HG02571 (cell line): ENCODE results near the gene FHL5.
"Not testable (repeated sequence)": the region's sequence is repeated elsewhere in the genome, so short reads cannot be mapped to it uniquely, and the experiment has no call there.

Source experiments
- ATAC-seq: cut with Tn5 transposase; IDR thresholded peaks from one replicate; pipeline ENCODE4 v1.9.1; 2021; ENCODE audit warnings: mild to moderate bottlenecking, moderate library complexity; ENCODE audit not compliant: unreplicated experiment

Gene FHL5, protein sequence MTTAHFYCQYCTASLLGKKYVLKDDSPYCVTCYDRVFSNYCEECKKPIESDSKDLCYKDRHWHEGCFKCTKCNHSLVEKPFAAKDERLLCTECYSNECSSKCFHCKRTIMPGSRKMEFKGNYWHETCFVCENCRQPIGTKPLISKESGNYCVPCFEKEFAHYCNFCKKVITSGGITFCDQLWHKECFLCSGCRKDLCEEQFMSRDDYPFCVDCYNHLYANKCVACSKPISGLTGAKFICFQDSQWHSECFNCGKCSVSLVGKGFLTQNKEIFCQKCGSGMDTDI

GRCh38 chr6:96562886-96563285 lies at the start of gene FHL5:
TSS of gene FHL5 (plus strand) at chr6:96563128. CDS start at chr6:96603614, 40,486 bp downstream.
- no peak for ATAC-seq

GRCh38 chr6:96520171-96521115 lies 42.5 kb upstream of the FHL5 start:
- ATAC-seq, result no peak

- peak; percentile 20 for ATAC-seq
Measured at GRCh38 chr6:96521306-96521643, 41.7 kb upstream of the FHL5 start.

DNA sequence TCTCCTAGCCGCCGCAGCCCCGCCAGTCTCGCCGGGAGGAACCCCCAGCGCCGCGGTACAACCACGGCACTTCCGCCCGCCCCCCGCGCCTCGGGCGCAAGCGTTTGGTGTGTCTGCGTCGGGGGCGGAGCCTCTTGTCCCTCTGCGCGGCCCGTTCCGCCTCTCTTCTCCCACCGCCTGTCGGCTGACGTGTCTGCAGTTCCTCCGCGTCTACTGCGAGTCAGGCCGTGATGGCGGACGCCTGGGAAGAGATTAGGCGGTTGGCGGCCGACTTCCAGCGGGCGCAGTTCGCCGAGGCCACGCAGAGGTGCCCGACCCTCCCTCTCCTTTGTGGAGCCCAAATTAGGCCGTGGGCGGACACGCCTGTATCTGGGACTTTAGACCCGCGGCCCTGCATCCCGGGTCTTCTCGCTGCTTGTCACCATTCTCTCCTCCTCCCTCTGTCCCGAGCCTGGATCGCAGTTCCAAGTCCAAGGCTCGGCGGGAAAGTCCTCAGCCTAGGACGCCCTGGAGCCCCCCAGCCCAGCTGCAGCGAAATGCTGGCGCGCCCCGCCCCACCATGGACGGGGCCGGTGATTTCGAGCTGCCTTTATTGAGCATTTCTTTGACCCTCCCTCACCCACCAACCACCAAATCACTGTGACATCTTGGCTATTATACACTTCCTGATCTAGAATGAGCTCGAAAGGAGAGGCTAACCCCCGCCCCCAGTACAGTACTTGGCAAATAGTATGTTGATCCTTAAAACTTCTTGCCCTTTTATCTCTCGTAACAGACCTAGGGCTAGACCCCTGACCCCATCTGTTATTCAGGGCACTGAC lies 41.1 kb upstream of the FHL5 start, which contains the start of gene UFL1:
Gene UFL1, plus strand, starts transcription at position 163 of the 821 bp plus-strand sequence. Its CDS starts 68 bp downstream, at position 231.
- peak; percentile 96 for ATAC-seq

GRCh38 chr6:96522465-96523009 lies 40.4 kb upstream of the FHL5 start:
- peak; percentile 20 for ATAC-seq

- no peak for ATAC-seq
Measured at GRCh38 chr6:96528193-96528592, 34.7 kb upstream of the FHL5 start.

GRCh38 chr6:96532399-96532798 lies 30.5 kb upstream of the FHL5 start:
- ATAC-seq, result no peak

- ATAC-seq, result no peak
Measured at GRCh38 chr6:96537726-96538125, 25.2 kb upstream of the FHL5 start.

GRCh38 chr6:96542702-96543101 lies 20.2 kb upstream of the FHL5 start:
- no peak for ATAC-seq

DNA sequence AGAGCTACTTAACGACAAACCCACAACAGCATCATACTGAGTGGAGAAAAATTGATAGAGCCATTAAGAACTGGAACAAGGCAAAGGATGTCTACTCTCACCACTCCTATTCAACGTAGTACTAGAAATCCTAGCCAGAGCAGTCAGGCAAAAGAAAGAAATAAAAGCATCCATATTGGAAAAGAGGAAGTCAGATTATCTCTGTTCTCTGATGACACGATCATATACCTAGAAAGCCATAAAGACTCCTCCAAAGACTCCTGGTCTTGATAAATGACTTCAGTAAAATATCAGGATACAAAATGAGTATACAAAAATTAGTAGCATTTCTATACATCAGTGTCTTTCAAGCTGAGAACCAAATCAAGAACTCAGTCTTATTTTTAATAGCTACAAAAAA lies 17.0 kb upstream of the FHL5 start:
- ATAC-seq, result no peak

DNA sequence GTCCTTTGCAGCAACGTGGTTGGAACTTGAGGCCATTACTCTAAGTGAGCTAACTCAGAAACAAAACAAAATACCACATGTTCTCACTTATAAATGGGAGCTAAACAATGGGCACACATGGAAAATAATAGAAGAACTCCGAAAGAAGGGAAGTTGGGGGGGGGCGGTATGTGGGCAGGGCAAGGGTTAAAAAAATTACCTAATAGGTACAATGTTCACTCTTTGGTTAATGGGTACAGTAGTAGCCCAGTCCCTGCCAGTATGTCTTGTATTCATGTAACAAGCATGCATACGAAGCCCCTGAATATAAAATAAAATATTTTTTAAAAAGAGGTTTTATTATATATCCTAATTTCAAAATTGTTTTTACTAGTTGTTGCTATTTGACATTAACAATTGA lies 15.3 kb upstream of the FHL5 start:
- ATAC-seq, result no peak

GRCh38 chr6:96554558-96554957 lies 8.4 kb upstream of the FHL5 start:
- ATAC-seq, result no peak

- ATAC-seq, result not testable (repeated sequence)
Measured at GRCh38 chr6:96559740-96560139, 3.2 kb upstream of the FHL5 start.

GRCh38 chr6:96563853-96564252 lies 925 bp downstream of the FHL5 start:
- ATAC-seq, result no peak

GRCh38 chr6:96570053-96570452 lies 7.1 kb downstream of the FHL5 start:
- no peak for ATAC-seq

- no peak for ATAC-seq
Measured at GRCh38 chr6:96571551-96571950, 8.6 kb downstream of the FHL5 start.

DNA sequence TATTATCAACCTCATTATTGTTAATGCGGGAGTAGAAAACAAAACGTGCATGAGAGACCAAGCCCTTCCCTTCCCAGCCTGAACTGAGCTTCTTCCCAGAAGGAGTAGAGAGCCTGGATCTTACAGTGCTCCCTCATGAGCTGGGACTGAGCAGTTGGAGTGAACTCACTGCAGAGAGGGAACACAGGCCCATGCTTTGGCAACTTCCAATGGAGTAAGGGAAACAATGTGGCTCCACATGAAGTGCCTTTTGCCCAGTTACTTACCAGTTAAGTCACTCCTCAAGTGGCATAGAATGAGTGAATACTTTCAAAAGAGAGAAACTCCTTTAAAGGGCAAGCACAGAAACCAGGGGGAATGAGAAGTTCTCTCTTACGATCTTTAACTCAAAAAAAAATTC lies 12.4 kb downstream of the FHL5 start:
- no peak for ATAC-seq

GRCh38 chr6:96576221-96576620 lies 13.3 kb downstream of the FHL5 start:
- no peak for ATAC-seq

GRCh38 chr6:96582021-96582420 lies 19.1 kb downstream of the FHL5 start:
- no peak for ATAC-seq

- ATAC-seq, result no peak
Measured at GRCh38 chr6:96582436-96582835, 19.5 kb downstream of the FHL5 start.

GRCh38 chr6:96604420-96604819 lies 41.5 kb downstream of the FHL5 start:
- ATAC-seq, result no peak
